Measurements from ENCODE around the gene ACTN4. TPM values are rescaled to one million over a fixed set of nuclear protein-coding genes. Genes with fewer than 3 reads are reported as not detected.
A peak's percentile ranks its signal among the peaks of the same experiment; 100 is the strongest.

ACTN4 gene
- total and polyA plus RNA-seq, 2 experiments from 2014 or later: 68.9 to 427 TPM

DNA sequence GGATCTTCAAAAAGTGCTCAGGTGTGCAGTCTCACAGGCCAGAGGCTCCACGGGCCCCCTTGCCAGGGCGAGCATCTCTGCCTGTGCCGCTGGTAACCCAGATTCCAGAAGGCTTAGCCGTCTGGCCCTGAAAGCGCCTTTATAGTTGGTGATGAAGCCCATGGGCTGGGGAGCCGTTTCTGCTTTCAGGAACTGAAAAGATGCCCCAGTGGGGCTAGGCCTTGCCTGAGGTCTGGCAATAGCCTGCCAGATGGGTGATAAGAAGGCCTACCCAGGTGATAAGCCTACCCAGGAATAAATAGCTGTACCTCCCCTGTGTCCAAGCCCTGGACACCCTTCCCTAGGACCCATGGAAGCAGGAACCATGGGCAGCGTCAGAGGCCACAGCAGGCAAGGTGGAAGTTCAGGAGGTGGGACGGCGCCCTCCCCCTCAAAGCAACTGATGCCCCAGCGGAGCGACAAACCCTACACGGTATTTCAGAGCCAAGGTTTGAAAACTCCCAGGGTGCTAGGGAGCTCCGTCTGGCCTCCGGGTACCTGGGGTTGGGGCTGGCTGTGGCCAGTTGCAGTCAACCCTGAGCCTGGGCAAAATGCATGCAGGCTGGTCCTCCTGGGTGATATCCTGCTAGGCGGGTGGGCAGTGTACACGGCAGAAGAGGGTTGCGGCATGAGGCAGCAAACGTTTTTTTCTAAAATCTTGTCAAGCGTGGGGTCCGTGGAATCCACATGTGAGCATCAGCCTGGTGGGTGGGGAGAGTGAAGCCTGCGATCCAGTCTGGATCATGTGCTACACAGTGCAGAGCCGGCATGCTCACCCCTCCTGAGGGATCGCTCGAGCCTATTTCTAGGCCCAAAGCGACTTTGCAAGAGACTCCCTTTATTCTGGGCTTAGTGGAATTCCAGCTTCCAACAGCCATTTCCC, 45.3 kb downstream of the ACTN4 start (continued):
- TF ChIP-seq, protein P1, sequence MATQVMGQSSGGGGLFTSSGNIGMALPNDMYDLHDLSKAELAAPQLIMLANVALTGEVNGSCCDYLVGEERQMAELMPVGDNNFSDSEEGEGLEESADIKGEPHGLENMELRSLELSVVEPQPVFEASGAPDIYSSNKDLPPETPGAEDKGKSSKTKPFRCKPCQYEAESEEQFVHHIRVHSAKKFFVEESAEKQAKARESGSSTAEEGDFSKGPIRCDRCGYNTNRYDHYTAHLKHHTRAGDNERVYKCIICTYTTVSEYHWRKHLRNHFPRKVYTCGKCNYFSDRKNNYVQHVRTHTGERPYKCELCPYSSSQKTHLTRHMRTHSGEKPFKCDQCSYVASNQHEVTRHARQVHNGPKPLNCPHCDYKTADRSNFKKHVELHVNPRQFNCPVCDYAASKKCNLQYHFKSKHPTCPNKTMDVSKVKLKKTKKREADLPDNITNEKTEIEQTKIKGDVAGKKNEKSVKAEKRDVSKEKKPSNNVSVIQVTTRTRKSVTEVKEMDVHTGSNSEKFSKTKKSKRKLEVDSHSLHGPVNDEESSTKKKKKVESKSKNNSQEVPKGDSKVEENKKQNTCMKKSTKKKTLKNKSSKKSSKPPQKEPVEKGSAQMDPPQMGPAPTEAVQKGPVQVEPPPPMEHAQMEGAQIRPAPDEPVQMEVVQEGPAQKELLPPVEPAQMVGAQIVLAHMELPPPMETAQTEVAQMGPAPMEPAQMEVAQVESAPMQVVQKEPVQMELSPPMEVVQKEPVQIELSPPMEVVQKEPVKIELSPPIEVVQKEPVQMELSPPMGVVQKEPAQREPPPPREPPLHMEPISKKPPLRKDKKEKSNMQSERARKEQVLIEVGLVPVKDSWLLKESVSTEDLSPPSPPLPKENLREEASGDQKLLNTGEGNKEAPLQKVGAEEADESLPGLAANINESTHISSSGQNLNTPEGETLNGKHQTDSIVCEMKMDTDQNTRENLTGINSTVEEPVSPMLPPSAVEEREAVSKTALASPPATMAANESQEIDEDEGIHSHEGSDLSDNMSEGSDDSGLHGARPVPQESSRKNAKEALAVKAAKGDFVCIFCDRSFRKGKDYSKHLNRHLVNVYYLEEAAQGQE (IDR thresholded peaks at IDR 0.05; ENCODE audit: unreplicated experiment): no peak
- TF ChIP-seq POLR2AphosphoS5 (IDR thresholded peaks at IDR 0.05; ENCODE audit: low read depth) (no peak), EZH2phosphoT487 (IDR thresholded peaks at IDR 0.05; ENCODE audit: unreplicated experiment) (no peak), STAT1 (IDR thresholded peaks at IDR 0.05; ENCODE audit: unreplicated experiment) (no peak), JUNB (IDR thresholded peaks at IDR 0.05; ENCODE audit: unreplicated experiment) (no peak), ZNF331 (CRISPR knock-in tag; IDR thresholded peaks at IDR 0.05; ENCODE audit: low read depth) (no peak)
- TF ChIP-seq, protein P2, sequence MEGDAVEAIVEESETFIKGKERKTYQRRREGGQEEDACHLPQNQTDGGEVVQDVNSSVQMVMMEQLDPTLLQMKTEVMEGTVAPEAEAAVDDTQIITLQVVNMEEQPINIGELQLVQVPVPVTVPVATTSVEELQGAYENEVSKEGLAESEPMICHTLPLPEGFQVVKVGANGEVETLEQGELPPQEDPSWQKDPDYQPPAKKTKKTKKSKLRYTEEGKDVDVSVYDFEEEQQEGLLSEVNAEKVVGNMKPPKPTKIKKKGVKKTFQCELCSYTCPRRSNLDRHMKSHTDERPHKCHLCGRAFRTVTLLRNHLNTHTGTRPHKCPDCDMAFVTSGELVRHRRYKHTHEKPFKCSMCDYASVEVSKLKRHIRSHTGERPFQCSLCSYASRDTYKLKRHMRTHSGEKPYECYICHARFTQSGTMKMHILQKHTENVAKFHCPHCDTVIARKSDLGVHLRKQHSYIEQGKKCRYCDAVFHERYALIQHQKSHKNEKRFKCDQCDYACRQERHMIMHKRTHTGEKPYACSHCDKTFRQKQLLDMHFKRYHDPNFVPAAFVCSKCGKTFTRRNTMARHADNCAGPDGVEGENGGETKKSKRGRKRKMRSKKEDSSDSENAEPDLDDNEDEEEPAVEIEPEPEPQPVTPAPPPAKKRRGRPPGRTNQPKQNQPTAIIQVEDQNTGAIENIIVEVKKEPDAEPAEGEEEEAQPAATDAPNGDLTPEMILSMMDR (conservative IDR thresholded peaks at IDR 0.05; ENCODE audit: low read depth in 2 of 2): no peak

DNA sequence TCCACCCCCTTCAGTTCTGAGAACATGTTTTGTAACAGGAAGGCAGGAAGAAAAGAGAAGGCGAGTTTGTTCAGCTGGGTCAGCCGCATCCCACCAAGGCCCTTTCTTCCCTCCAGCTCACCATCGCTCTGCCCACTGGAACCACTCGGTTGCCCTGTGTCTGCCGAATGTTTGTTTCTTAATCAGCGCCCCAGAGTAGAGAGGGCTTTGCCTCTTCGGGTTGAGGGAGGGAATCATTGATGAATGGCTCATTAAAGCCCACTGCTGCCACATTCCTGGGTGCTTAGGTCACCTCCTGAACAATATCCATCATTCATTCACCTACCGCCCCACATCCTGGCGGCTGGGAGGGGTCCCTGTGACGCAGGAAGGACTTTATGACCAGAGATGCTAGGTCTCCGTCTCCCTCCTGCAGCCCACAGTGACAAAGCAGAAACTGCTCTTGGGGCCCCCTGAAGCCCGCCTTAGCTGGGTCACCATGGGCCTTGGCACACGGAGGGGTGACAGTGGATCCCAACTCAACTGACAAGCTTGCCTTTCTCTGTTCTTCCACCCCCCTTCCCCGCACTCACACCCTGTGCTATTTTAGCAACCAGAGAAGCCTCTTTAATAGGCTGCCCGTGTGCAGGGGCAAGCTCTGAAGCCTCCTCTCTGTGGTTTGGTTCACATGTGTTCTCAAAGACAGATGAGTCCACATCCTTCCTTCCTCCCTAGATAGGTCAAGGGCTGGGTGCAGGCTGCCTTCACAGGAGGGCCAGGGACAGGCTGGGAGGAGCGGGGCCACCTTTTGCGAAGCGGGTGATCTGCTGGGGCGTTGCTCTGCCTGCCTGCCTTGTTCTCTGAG, 46.2 kb downstream of the ACTN4 start:
- Mint-ChIP-seq H3K4me1 (peaks cover 85% of the 10 kb centered on the region), H3K36me3 (ENCODE audit: low read depth) (peaks cover 40% of the 10 kb centered on the region), H3K27me3 (ENCODE audit: insufficient read depth, low read depth, poor library complexity) (peaks cover 27% of the 10 kb centered on the region), H3K27ac (peak overlapping the region; percentile 96), H3K9me3 (no peaks in the 10 kb centered on the region), H3K4me3 (no peak overlapping the region; the same call in 2 of the 3 replicates)
- H3K27ac ChIP-seq (ENCODE audit: low read depth): peak overlapping the region; percentile 91
- H3K36me3 ChIP-seq (ENCODE audit: insufficient read depth): no peaks in the 10 kb centered on the region
- TF ChIP-seq POLR2AphosphoS5 (IDR thresholded peaks at IDR 0.05; ENCODE audit: low read depth): no peak
- TF ChIP-seq STAT1 (IDR thresholded peaks at IDR 0.05; ENCODE audit: unreplicated experiment): no peak
- TF ChIP-seq ZNF331 (CRISPR knock-in tag; IDR thresholded peaks at IDR 0.05; ENCODE audit: low read depth): no peak
- TF ChIP-seq NANOG (IDR thresholded peaks at IDR 0.05; ENCODE audit: borderline replicate concordance): no peak
- no peak for TF ChIP-seq EZH2 (IDR thresholded peaks at IDR 0.05; ENCODE audit: low read depth, unreplicated experiment)
- TF ChIP-seq, protein P2 (conservative IDR thresholded peaks at IDR 0.05; ENCODE audit: low read depth in 2 of 2): no peak
- peaks cover 71% of the 10 kb centered on the region for H3K4me1 ChIP-seq (ENCODE audit: insufficient read depth)
- ATAC-seq (peak; percentile 51), DNase-seq (ENCODE audit: low spot score) (peak; percentile 85)
- no peak overlapping the region for H2AFZ ChIP-seq
- H3K4me3 ChIP-seq: 0 out of 2 replicates have a peak overlapping the region, but pooled peaks have one; percentile 18
- H3K9me2 ChIP-seq (ENCODE audit: insufficient read depth): no peaks in the 10 kb centered on the region
- H3F3A ChIP-seq (replicated peaks; ENCODE audit: low read depth): peaks cover 9% of the 10 kb centered on the region; the same call in 1 of the 2 replicates
- peaks cover 33% of the 10 kb centered on the region for H4K20me1 ChIP-seq (replicated peaks; ENCODE audit: insufficient read depth)
- peak overlapping the region; percentile 72 for H3K4me2 ChIP-seq
- H3K27me3 ChIP-seq (ENCODE audit: insufficient read depth): no peaks in the 10 kb centered on the region
- peaks cover 97% of the 10 kb centered on the region for H3K79me2 ChIP-seq (replicated peaks; ENCODE audit: insufficient read depth)

Measured in GM23338 (cell line).